B cell (primary cell): ENCODE results near the gene PALLD.

Source experiments
- CTCF ChIP-seq: fragments of 200-600 bp; IDR thresholded peaks from one replicate; pipeline ENCODE4 v1.8.0; 2022; ENCODE audit warnings: antibody characterized with exemption, mild to moderate bottlenecking
- EZH2 ChIP-seq: IDR thresholded peaks from 2 replicates; pipeline ENCODE4 v1.6.1; 2012; ENCODE audit warnings: borderline replicate concordance, low read depth, mild to moderate bottlenecking, moderate library complexity, low read length; ENCODE audit not compliant: insufficient read depth, poor library complexity, severe bottlenecking

- TF ChIP-seq CTCF (no peak), EZH2 (no peak)
Measured at GRCh38 chr4:168584321-168584771, 87.5 kb downstream of the PALLD start.
